GM18909 (cell line): Measurements from ENCODE around the gene ATG5.

Experiments
- ATAC-seq: cut with Tn5 transposase; IDR thresholded peaks from one replicate; pipeline ENCODE4 v1.9.1; 2021; ENCODE audit warnings: mild to moderate bottlenecking; ENCODE audit not compliant: unreplicated experiment, poor library complexity

The ATG5 gene

DNA sequence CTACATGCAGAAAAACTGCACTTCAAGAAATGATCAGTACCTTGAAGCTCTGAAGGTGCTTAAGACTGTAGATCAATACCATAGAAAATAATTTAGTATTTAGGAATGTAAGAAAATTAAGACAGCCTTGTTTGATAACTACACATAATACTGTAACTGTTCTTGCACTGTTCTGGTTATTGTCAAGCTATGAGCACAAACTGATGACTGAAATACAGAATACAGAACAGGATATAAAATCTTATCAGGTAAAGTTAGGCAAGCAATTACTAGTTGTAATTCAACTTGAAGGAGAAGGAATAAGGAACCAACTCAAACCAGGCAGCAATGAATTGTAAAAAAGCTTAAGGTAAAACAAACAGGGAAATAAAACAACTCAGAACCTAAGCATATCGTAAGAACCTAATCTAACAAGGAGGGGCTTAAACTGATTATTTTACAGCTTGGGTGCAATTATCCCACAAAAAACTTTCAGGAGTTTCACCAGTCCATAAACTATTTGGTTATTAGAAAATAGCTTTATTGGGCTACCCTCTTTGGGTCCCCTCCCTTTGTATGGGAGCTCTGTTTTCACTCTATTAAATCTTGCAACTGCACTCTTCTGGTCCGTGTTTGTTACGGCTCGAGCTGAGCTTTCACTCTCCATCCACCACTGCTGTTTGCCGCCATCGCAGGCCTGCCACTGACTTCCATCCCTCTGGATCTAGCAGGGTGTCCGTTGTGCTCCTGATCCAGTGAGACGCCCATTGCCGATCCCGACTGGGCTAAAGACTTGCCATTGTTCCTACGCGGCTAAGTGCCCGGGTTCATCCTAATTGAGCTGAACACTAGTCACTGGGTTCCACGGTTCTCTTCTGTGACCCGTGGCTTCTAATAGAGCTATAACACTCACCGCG lies 97.7 kb downstream of the ATG5 start:
- ATAC-seq: no peak

- no peak for ATAC-seq
Observed at GRCh38 chr6:106226676-106227075, 98.9 kb downstream of the ATG5 start.

DNA sequence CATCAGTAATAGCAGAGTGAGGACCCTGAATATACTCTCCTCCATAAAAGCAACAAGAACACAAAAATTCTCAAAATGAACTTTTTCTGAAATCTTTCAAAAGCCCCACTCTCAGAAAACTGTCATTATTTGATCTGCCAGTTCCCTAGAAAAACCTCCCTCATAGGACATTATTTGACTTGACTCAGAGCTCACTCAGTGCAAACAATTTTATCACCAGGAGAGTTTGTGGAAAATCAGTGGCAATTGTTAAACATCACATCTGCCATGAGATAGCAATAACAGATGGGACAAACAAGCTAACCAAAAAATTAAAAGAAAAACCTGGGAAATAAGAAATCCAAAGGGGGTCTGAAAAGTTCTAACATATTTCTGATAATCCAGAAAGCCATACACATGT lies 100.0 kb downstream of the ATG5 start:
- ATAC-seq: no peak

- no peak for ATAC-seq
Observed at GRCh38 chr6:106223300-106223930, 102.1 kb downstream of the ATG5 start.

DNA sequence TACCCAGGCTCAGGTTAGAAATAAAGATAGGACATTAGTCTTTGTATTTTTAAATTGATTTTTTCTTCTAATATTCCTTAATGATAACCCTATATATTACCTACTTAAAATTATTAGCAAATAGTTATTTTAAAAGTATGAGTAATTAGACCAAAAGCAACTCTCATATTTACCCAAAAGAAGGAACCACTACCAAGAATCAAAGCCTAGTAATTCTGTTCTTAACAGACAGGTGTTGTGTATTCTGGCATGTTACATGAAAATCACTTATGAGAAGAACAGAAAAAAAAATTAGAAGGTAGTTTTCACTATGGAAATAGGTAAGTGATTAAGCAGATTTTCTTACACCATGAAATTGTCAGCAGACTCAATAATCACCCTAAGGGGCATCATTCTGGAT lies 105.1 kb downstream of the ATG5 start:
- peak; percentile 66 for ATAC-seq

- ATAC-seq: no peak
Observed at GRCh38 chr6:106216527-106216926, 109.0 kb downstream of the ATG5 start.

DNA sequence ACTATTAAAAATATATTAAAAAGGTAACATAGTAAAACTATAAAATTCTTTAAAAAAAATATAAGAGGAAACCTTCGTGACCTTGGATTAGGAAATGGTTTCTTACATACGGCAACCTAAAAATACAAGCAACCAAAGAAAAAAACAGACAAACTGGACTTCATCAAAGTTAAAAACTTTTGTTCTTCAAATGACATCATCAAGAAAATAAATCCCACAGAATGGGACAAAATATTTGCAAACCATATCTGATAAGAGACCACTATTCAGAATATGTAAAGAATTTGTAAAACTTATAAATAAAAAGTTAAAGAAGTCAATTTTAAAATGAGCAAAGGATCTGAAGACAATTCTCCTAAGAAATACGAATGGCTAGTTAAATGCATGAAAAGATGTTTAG lies 110.0 kb downstream of the ATG5 start:
- ATAC-seq: no peak

DNA sequence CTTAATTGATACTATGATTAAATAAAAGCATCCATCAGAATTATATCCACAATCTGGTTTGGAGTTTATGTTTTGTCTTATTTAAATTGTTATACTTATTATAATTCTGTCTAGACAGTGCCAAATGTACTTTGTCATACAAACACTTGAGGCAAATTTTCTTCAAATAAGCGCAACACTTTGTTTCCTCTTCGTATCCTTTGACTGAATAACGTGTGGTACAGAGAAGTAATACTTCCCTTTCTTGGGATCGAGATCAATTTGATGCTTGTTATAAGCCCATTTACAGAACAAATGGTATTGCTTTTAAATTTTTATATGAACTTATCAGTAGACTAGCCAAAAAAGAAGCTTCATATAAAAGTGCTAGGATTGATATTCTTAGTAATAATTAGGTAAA lies 111.0 kb downstream of the ATG5 start:
- ATAC-seq: no peak

- ATAC-seq: no peak
Observed at GRCh38 chr6:106213660-106214289, 111.8 kb downstream of the ATG5 start.

DNA sequence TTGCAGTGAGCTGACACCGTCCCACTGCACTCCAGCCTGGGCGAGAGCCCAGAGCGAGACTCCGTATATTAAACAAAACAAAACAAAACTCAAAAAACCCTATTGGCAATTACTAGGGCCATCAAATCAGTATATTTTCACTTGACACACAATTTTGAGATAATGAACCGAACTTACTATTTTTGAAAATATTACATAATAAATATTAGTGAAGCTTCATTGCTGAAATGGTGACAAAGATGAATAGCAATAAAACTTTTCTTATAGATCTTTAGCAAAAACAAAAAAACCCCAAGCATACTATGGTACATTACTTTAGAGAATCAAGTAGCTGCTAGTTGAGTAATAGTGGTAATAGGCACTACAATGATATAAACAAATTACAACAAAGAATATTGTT lies 113.0 kb downstream of the ATG5 start:
- no peak for ATAC-seq

DNA sequence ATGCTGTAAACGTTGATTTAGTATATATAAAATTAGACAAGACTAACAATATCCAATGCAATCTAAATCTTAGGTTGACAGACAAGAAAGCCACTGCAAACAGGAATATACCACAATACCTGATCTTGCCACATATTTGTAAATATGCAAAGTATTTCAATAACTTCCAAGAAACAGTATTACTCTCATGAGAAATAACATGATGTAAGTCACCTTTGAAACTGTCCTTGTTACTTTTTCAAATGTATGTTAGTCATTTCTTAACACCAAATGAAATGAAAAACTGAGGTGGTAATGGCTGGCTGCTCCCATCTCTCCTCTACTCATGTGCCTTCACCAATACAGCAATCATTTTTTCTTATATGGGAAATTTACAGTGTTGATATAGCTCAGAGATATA lies 118.7 kb downstream of the ATG5 start:
- peak; percentile 58 for ATAC-seq

DNA sequence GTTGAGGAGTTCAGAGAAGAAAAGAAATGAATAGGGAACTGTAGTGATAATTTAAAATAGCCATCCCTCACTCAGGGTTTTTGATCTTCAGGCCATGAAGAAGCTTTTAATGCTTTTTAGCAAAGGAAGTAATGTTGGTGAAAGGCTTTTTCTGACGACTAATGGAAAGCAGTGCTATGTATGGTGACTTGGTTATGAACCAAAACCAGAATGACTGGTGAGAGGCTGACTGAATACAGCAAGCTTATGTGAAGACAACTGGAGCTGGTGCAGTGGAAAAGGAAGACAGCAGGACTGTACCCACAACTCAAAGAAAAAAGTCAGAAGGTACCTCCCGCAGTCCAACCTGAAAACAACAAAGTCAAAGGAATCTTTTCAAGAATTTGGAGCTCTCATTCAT lies 120.6 kb downstream of the ATG5 start:
- no peak for ATAC-seq

- no peak for ATAC-seq
Observed at GRCh38 chr6:106199998-106200397, 125.6 kb downstream of the ATG5 start.

DNA sequence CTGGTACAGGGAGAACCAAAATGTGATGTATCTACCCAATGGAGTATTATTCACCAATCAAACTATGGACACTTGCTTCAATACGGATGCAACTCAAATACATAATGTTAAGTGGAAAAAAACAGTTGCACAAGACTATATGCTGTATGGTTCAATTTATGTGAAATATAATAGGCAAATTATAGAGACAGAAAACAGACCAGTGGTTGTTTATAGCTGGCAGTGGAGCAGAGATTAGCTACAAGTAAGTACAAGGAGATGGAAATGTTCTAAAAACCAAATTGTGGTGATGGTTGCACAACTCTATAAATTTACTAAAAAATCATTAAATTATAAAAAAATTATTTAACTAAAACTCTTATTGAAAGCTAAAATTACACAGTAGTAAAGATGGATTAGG lies 126.2 kb downstream of the ATG5 start:
- no peak for ATAC-seq

DNA sequence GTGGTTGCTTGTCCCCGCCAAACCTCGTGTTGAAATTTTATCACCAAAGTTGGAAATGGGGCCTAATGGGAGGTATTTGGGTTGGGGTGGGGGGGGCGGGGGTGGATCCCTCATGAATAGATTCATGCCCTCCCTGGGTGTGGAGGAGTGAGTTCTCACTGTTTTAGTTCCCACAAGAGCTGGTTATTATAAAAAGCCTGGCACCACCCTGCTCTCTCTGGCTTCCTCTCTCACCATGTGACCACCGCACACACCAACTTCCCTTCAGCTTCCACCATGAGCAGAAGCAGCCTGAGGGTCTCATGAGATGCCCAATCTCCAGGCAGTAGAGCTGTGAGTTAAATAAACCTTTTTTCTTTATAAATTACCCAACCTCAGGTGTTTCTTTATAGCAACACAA lies 128.1 kb downstream of the ATG5 start:
- no peak for ATAC-seq

GRCh38 chr6:106194949-106195921 lies 130.3 kb downstream of the ATG5 start:
- no peak for ATAC-seq

GRCh38 chr6:106192824-106193223 lies 132.7 kb downstream of the ATG5 start:
- ATAC-seq: no peak

GRCh38 chr6:106188104-106188794 lies 137.3 kb downstream of the ATG5 start:
- no peak for ATAC-seq

DNA sequence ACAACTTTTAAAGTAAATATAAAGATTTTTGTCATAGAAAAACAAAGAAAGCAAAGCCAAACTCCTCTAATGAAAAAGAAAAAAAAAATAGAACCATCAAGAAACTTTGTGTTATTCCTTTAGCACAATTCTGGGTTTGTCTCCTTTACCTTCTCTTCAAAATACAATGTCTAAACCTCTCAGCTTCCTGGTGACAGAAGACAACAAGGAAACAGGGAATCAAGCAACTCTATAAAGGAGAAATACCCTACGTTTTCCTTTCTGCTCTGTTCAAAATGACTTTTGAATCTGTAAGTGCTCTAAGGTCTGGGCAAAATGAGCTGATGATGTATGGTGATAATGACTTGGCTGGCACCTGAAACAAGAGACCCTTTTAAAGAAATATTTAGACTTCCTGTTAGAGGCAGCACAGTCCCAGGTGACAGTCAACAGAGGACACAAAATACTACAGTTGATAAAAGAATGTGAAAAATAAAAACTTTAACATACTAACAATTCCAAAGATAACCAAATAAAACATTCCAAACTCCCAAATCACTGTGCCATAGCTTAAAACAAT lies 138.1 kb downstream of the ATG5 start:
- no peak for ATAC-seq
